ENCODE measurements around the gene LIPA.
"Not testable (repeated sequence)": the region's sequence is repeated elsewhere in the genome, so short reads cannot be mapped to it uniquely, and the experiment has no call there.

LIPA gene

DNA sequence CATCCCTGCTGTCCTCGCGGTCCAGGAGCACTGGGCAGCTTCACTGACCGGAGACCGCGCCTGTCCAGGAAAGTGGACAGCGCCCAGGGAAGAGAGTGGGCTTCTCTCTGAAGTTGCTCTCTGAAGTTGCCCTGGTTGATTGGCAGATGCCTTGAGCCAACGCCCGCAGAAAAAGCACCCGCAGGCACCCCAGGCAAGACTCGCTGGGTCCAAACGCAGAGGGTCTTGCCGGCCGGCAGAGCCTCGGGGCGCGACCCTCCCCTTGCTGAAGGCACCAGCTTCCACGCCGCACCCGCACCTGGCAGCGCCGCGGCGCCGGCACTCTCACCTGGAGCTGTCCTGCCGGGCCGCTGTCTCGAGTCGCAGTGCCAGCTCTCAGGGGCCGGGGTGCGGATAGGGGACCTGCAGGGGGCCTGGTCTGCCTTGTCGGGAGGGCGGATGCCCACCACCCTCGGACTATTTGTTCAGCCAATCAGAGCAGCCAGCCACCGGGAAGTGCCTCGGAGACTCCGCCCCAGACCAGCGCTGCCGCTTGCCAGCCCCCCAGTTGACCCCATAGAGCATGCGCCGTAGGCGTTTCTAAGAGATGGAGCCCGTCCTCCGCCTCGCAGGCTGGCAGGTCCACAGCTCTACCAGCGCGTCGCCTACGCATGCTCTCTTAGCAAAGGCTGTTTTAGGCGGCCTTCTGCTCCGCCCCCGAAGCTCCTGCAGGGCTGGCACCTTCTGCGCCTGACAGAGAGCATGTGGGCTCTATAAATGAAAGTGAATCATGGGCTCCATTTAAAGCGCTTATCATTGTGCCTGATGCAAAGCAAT is at the start of gene LIPA:
TSS of gene LIPA (minus strand) at position 367 of the 816 bp plus-strand sequence. CDS start 4,127 bp downstream, outside the sequence.
- DNase-seq (ENCODE audit: low spot score in 2 of 2) (peak; percentile 84 to 91), ATAC-seq (ENCODE audit: low read depth) (peak; percentile 91)
- peak within 1 kb of the TSS; percentile 88 for H3K27ac Mint-ChIP-seq
- peaks cover 22% of the 10 kb centered on the region for H3K4me1 Mint-ChIP-seq
- peak within 1 kb of the TSS; percentile 91 for H3K4me3 Mint-ChIP-seq
- peaks cover 6% of the 10 kb centered on the region for H3K9me3 Mint-ChIP-seq
- no peaks in the 10 kb centered on the region for H3K27me3 Mint-ChIP-seq
- H3K36me3 Mint-ChIP-seq: peaks cover 8% of the 10 kb centered on the region

DNA sequence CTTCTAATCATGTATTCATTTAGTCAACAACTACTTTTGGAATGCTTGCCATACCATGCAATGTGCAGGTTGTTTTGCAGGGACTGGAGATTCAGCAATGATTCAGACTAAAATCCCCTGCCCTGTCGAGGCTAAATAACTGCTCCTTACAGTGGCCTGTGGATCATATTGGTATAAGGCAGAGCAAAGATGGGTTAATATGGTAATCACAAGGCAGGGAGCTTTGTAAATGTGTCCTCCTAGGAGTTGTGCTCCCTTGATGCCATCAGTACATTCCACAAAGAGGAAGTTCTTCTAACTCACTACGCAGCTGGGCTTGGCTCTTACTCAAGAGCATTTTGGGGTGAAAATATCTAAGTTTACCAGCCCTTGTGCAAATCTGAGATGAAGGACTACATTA is 49.7 kb upstream of the LIPA start:
- peak; percentile 22 to 42 for DNase-seq (ENCODE audit: low spot score in 2 of 2)
- no peaks in the 10 kb centered on the region for H3K27me3 Mint-ChIP-seq
- peak; percentile 69 for ATAC-seq (ENCODE audit: low read depth)
- peaks cover 33% of the 10 kb centered on the region for H3K4me1 Mint-ChIP-seq
- peaks cover 7% of the 10 kb centered on the region for H3K9me3 Mint-ChIP-seq
- H3K4me3 Mint-ChIP-seq: peak overlapping the region; percentile 94
- H3K27ac Mint-ChIP-seq: peak overlapping the region; percentile 98
- H3K36me3 Mint-ChIP-seq: peaks cover 18% of the 10 kb centered on the region

DNA sequence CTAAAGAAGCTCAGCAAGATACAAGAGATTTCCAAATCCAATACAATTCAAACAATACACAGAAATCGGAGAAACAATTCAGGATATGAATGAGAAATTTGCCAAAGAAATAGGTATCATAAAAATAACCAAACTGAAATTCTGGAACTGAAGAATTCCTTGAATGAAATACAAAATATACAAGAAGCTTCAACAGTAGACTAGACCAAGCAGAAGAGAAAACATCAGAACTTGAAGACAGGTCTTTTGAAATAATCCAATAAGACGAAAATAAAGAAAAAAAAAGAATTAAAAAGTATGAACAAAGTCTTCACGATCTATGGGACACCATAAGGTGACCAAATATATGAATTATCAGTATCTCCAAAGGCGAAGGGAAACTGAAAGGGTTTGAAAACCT is 47.5 kb upstream of the LIPA start:
- Mint-ChIP-seq H3K36me3 (peaks cover 3% of the 10 kb centered on the region), H3K4me3 (no peak overlapping the region)

DNA sequence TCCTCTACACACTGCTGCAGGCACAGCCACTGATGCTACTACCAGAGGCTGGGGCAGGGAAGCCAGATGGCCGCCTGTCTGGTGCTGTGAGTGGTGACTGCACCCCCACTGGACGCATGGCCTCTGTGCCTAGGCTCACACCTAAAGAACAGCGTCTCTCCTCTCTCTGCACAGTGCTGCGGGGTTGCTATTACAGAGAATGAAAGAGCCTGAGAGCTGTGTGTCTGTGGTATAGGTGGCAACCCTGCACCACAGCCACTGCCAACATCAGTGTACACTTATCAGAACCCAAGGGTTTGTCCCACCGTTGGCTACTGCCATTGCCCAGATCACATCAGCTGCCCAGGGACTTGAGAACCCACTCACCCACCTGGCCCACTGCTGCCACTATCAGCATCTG is 46.2 kb upstream of the LIPA start:
- Mint-ChIP-seq H3K9me3 (peaks cover 7% of the 10 kb centered on the region), H3K36me3 (peaks cover 3% of the 10 kb centered on the region), H3K27me3 (no peaks in the 10 kb centered on the region), H3K27ac (no peak overlapping the region), H3K4me3 (no peak overlapping the region), H3K4me1 (peaks cover 24% of the 10 kb centered on the region)
- no peak for ATAC-seq (ENCODE audit: low read depth)
- no peak for DNase-seq (ENCODE audit: low spot score in 2 of 2)

More for the DNA sequence above, 47.5 kb upstream of the LIPA start:
- ATAC-seq (ENCODE audit: low read depth) (no peak), DNase-seq (ENCODE audit: low spot score in 2 of 2) (no peak)
- H3K9me3 Mint-ChIP-seq: peaks cover 7% of the 10 kb centered on the region
- no peak overlapping the region for H3K27ac Mint-ChIP-seq
- no peaks in the 10 kb centered on the region for H3K27me3 Mint-ChIP-seq
- H3K4me1 Mint-ChIP-seq: peaks cover 34% of the 10 kb centered on the region

DNA sequence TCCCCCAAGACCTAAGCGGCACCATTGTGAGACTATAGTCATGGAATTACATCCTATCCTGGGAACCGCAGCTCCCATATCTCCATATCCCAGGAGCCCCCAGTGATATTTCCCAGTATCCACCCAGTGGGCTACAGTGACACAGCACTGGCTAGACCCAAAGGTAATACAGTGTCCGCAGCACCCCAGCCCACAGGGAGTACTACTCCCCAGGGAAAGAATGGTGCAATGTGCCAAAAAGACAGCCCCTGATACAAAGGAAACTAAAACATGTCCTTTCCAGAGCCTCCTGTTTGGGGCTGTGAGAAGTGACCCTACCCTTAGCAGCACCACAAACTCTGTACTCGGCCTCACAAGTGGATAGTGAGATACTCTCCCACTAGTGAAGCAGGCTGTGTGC is 45.8 kb upstream of the LIPA start:
- H3K4me1 Mint-ChIP-seq: peaks cover 20% of the 10 kb centered on the region
- no peaks in the 10 kb centered on the region for H3K27me3 Mint-ChIP-seq
- DNase-seq (ENCODE audit: low spot score in 2 of 2) (no peak), ATAC-seq (ENCODE audit: low read depth) (no peak)
- H3K9me3 Mint-ChIP-seq: peaks cover 7% of the 10 kb centered on the region
- no peak overlapping the region for H3K4me3 Mint-ChIP-seq
- H3K27ac Mint-ChIP-seq: no peak overlapping the region
- H3K36me3 Mint-ChIP-seq: peaks cover 3% of the 10 kb centered on the region

DNA sequence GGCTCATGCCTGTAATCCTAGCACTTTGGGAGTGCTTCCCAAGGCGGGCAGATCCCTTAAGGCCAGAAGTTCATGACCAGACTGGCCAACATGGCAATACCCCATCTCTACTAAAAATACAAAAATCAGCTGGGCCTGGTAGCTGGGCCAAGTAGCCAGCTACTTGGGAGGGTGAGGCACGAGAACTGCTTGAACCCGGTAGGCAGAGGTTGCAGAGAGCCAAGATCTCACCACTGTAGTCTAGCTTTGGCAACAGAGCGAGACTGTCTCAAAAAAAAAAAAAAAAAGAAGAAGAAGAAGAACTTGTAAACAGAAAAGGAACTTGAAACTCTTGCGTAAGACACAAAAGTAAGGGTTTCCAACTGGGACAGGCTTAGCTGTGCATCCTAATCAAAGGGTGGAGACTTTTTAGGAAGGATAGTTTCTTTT is 44.7 kb upstream of the LIPA start:
- peak overlapping the region; percentile 32 for H3K4me3 Mint-ChIP-seq
- peak overlapping the region; percentile 81 for H3K27ac Mint-ChIP-seq
- H3K9me3 Mint-ChIP-seq: peaks cover 7% of the 10 kb centered on the region
- H3K27me3 Mint-ChIP-seq: no peaks in the 10 kb centered on the region
- peaks cover 3% of the 10 kb centered on the region for H3K36me3 Mint-ChIP-seq
- ATAC-seq (ENCODE audit: low read depth) (peak; percentile 86), DNase-seq (ENCODE audit: low spot score in 2 of 2) (peak in 1 of 2 donors; percentile 8)
- H3K4me1 Mint-ChIP-seq: peaks cover 17% of the 10 kb centered on the region

DNA sequence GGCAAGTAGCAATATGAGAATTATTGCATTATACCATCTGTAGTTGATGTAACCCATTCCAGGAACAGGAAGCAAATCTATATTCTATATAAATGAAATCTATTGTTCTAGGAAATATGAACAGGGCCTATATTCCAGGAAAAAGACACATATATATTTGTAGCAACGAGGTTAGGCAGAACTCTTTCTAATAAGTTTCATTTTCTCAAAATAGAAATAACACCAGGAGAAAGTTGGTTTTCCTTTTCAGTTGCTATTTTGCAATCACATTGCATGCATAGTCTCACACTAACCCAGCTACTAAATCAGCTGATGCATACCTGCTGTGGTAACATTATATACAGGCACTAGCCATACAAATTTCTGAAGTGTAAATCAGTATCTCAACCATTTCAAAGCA is 44.0 kb upstream of the LIPA start:
- no peak overlapping the region for H3K4me3 Mint-ChIP-seq
- peaks cover 3% of the 10 kb centered on the region for H3K36me3 Mint-ChIP-seq
- no peak for ATAC-seq (ENCODE audit: low read depth)

DNA sequence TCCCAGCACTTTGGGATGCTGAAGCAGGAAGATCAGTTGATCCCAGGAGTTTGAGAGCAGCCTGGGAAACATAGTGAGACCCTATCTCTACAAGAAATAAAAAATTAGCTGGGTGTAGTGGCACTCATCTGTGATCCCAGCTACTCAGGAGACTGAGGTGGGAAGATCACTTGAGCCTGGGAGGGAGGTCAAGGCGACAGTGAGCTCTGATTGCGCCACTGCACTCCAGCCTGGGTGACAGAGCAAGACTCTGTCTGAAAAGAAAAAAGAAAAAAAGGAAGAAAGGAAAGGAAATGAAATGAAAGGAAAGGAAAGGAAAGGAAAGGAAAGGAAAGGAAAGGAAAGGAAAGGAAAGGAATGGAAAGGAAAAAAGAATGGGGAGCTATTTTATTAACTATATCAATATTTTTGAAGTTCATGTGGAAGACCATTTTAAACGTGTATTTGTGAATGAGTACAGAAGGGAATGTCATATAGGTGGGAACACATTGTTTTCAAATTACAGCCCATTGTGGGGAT is 43.2 kb upstream of the LIPA start:
- no peaks in the 10 kb centered on the region for H3K27me3 Mint-ChIP-seq
- no peak overlapping the region for H3K4me3 Mint-ChIP-seq
- no peak overlapping the region for H3K27ac Mint-ChIP-seq
- H3K36me3 Mint-ChIP-seq: peaks cover 3% of the 10 kb centered on the region
- H3K4me1 Mint-ChIP-seq: peaks cover 12% of the 10 kb centered on the region
- H3K9me3 Mint-ChIP-seq: peaks cover 6% of the 10 kb centered on the region
- no peak for ATAC-seq (ENCODE audit: low read depth)
- no peak for DNase-seq (ENCODE audit: low spot score in 2 of 2)

More for the DNA sequence above, 44.0 kb upstream of the LIPA start:
- no peak for DNase-seq (ENCODE audit: low spot score in 2 of 2)
- peaks cover 6% of the 10 kb centered on the region for H3K9me3 Mint-ChIP-seq
- peaks cover 12% of the 10 kb centered on the region for H3K4me1 Mint-ChIP-seq
- no peaks in the 10 kb centered on the region for H3K27me3 Mint-ChIP-seq
- H3K27ac Mint-ChIP-seq: peak overlapping the region; percentile 81

DNA sequence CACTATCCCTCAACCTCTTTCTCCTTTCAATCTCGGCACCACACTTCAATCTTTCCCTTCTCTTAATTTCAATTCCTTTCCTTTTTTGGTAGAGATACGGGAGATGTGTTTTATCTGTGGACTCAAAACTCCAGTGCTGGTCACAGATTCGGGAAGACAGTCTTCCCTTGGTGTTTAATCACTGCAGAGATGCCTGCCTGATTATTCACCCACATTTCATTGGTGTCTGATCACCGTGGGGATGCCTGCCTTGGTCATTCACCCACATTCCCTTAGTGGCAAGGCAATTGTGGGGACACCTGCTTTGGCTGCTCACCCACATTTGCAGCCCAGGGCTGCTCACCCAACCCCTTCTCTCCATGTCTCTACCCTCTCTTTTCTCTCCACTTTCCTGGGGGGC is 33.7 kb upstream of the LIPA start:
- H3K36me3 Mint-ChIP-seq; DNase-seq (ENCODE audit: low spot score in 2 of 2); H3K27me3 Mint-ChIP-seq; H3K9me3 Mint-ChIP-seq; H3K27ac Mint-ChIP-seq; ATAC-seq (ENCODE audit: low read depth); H3K4me1 Mint-ChIP-seq; H3K4me3 Mint-ChIP-seq: not testable (repeated sequence)

DNA sequence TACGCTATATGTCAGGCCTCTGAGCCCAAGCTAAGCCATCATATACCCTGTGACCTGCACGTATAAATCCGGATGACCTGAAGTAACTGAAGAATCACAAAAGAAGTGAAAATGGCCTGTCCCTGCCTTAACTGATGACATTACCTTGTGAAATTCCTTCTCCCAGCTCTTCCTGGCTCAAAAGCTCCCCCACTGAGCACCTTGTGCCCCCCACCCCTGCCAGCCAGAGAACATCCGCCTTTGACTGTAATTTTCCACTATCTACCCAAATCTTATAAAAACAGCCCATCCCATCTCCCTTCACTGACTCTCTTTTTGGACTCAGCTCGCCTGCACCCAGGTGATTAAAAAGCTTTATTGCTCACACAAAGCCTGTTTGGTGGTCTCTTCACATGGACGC is 33.1 kb upstream of the LIPA start:
- not testable (repeated sequence) for H3K4me3 Mint-ChIP-seq; H3K36me3 Mint-ChIP-seq; ATAC-seq (ENCODE audit: low read depth); H3K27ac Mint-ChIP-seq; H3K27me3 Mint-ChIP-seq; DNase-seq (ENCODE audit: low spot score in 2 of 2); H3K4me1 Mint-ChIP-seq; H3K9me3 Mint-ChIP-seq

DNA sequence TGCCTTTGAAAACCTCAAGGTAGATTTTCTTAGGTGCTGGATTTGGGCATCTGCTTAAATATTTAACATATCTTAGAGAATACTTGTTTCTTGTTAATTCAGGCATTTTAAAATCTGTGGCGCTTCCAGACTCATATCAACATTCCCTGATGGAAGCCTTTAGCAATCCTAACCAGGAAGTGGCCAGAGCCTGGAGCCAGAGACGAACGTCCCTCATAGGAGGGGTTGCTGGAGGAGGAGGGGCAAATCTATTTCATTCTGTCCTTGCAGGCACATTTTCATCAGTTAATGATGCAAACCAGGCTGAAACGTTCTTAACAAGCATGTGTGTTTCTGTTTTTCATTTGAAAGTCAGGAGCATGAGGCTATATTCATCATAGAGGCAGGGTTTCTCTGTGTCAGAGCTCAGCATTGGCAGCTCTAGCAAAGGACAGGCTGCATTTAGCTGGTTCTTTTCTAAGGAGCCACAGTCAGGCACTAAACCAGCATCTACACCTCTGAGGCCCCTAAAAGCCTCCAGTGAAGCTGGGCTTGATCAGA is 32.4 kb upstream of the LIPA start:
- no peaks in the 10 kb centered on the region for H3K27me3 Mint-ChIP-seq
- DNase-seq (ENCODE audit: low spot score in 2 of 2) (no peak), ATAC-seq (ENCODE audit: low read depth) (no peak)
- no peak overlapping the region for H3K27ac Mint-ChIP-seq
- no peaks in the 10 kb centered on the region for H3K9me3 Mint-ChIP-seq
- H3K36me3 Mint-ChIP-seq: no peaks in the 10 kb centered on the region
- H3K4me1 Mint-ChIP-seq: peaks cover 3% of the 10 kb centered on the region
- no peak overlapping the region for H3K4me3 Mint-ChIP-seq

DNA sequence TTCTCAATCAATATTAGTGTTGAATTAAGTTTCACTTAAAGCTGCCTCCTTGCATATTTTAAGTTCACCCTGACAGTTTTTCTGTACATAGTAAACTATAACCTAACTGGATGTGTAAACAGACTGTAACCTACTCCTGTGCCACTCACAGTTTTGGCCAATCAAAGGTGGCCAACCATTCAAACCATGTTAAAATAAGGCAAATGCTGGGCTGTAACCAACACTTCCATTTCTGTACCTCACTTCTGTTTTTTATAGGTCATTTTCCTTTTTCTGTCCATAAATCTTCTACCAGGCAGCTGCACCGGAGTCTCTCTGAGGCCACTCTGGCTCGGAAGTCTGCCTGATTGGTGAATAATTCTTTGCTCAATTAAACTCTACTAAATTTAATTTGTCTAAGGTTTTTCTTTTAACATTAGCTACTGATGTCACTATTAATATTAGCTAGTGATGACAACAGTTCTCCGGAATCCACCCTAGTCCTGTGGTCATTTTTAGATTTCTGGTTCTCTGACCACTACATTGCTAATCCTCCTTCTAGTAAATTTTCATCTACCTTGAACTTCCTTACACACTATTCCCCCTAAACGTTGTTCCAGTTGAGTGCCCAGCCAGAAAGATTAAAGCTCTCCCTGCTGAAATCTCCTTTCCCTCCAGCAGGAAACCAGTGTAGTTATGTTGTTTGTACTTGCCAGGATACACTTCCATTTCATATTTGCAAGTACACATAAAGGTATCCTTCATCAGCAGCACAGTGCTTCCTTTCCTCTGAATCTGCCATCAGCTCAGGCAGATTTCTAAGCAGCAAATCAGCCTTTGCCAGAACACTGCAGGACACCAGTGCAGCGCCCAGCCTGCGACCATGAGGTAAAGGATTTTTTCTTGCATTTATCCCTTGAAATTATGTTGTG is 31.7 kb upstream of the LIPA start:
- no peak for DNase-seq (ENCODE audit: low spot score in 2 of 2)
- no peak overlapping the region for H3K4me3 Mint-ChIP-seq
- no peaks in the 10 kb centered on the region for H3K27me3 Mint-ChIP-seq

DNA sequence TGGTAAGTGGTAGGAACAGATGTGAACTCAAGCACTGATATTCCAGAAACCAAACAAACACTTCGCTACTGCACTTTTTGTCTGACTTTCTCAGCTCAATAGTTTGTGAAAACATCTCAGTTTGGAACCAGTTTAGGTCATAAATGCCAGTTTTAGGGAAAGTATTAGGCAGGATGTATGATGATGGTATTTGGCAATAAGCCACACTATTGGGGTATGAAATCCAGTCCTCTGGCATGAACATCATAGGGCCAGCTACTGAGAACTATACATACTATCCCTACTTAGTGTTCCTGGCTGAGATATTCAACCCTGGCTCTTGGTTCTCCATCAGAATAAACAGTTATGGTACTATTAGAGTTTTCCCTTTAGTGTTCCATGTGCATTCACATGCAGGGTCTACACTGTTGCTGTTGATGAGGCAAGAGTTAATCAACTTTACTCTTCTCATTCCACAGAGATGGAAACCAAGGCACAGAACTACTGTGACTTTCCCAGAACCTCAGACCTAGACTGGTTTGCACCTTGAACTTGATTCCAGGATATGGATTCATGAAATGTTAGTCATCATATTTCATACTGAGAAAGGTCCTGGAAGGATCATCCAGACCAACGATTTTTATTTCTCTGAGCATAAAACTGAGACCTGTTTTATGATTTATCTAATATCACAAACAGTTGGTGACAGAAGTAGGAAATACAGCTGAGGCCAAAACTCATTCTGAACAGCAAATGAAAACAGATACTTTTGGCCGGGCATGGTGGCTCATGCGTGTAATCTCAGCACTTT is 30.2 kb upstream of the LIPA start:
- Mint-ChIP-seq H3K36me3 (no peaks in the 10 kb centered on the region), H3K27me3 (no peaks in the 10 kb centered on the region), H3K4me1 (peaks cover 3% of the 10 kb centered on the region), H3K27ac (no peak overlapping the region), H3K9me3 (no peaks in the 10 kb centered on the region), H3K4me3 (no peak overlapping the region)
- ATAC-seq (ENCODE audit: low read depth) (no peak), DNase-seq (ENCODE audit: low spot score in 2 of 2) (no peak)

More for the DNA sequence above, 31.7 kb upstream of the LIPA start:
- Mint-ChIP-seq H3K27ac (no peak overlapping the region), H3K4me1 (peaks cover 3% of the 10 kb centered on the region), H3K9me3 (no peaks in the 10 kb centered on the region), H3K36me3 (no peaks in the 10 kb centered on the region)
- no peak for ATAC-seq (ENCODE audit: low read depth)

Measured in memory B cell (primary cell).